Mucosa of descending colon (tissue), 3 donors: ENCODE results near the gene MPP2. TPM values are rescaled to one million over a fixed set of nuclear protein-coding genes. Genes with fewer than 3 reads are reported as not detected.

Experiments used
- ATAC-seq: fragments of 200-7000 bp; cut with Tn5 transposase; one replicate; pipeline ENCODE4 v1.9.1; 2020; ENCODE audit warnings: mild to moderate bottlenecking, moderate library complexity
- DNase-seq, 3 donors: peaks; one replicate each; pipeline ENCODE4 v3.0.0-alpha.2; 2020
- H3K36me3 ChIP-seq: fragments of 200-600 bp; one replicate; pipeline ENCODE4 v1.8.0; 2021; ENCODE audit warnings: low read depth, mild to moderate bottlenecking
- H3K4me1 ChIP-seq: fragments of 200-600 bp; one replicate; pipeline ENCODE4 v1.8.0; 2021; ENCODE audit warnings: low read depth, mild to moderate bottlenecking
- H3K4me3 ChIP-seq: fragments of 200-600 bp; one replicate; pipeline ENCODE4 v1.8.0; 2021; ENCODE audit warnings: mild to moderate bottlenecking
- H3K9me3 ChIP-seq: fragments of 200-600 bp; one replicate; pipeline ENCODE4 v1.8.0; 2021; ENCODE audit warnings: mild to moderate bottlenecking
- intact Hi-C, 2 donors: fragments of 100-400 bp; cut with DNase I in 1 of 2; cut with micrococcal nuclease in 1 of 2; formaldehyde crosslinking; loops; one replicate each; pipeline versions ENCODE4 v1.11.0 to v1.11.1; 2022; cut with DNase I, micrococcal nuclease
- total RNA-seq, 3 donors: library from RNA; stranded (reverse); fragmentation: NEBNext Ultra II Directional in 2 of 3; extraction: Animal tissue kit (Norgen Biotek cat#: 25700) in 2 of 3; gene quantifications; one replicate each; pipeline versions ENCODE4 v1.2.1 to v1.2.4, GENCODE V29; 2021 to 2023
- TF ChIP-seq, protein P1 (sequence below): fragments of 200-600 bp; IDR thresholded peaks from one replicate; pipeline ENCODE4 v1.8.0; 2022; ENCODE audit warnings: antibody characterized with exemption, mild to moderate bottlenecking
- donor health status: DM: no; HTN: no; CAD: no; lungs with moderate emphysema.
- donor health status: DM: no; HTN: no; CAD: no.
- donor health status: DM: no; HTN: yes; CAD: no.

Gene MPP2
- total RNA-seq, 3 donors from 2014 or later = 0.55 to 13.2 (median 1.1) TPM

DNA sequence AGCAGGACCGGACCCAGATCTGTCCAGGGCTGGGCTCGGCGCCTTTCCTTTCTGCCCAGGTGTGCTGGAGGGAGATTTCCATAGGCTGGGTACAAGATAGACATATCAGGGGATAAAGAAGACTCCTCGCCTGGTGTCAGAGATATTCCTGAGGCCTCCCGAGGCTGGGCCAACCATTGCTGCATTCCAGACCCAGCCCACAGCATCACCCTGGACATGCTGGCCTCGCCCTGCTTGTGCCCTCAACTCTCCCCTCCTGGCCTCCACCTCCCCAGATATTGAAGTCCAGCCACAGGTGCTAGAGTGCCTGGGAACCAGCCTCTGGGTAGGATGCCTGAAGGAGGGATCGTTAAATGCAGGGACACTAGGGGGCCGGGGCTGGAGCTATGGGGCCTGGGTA is 58.2 kb downstream of the MPP2 start:
- Histone ChIP-seq H3K36me3 (no peaks in the 10 kb centered on the region), H3K9me3 (no peaks in the 10 kb centered on the region), H3K4me1 (no peaks in the 10 kb centered on the region), H3K4me3 (no peak overlapping the region)
- TF ChIP-seq, protein P1, sequence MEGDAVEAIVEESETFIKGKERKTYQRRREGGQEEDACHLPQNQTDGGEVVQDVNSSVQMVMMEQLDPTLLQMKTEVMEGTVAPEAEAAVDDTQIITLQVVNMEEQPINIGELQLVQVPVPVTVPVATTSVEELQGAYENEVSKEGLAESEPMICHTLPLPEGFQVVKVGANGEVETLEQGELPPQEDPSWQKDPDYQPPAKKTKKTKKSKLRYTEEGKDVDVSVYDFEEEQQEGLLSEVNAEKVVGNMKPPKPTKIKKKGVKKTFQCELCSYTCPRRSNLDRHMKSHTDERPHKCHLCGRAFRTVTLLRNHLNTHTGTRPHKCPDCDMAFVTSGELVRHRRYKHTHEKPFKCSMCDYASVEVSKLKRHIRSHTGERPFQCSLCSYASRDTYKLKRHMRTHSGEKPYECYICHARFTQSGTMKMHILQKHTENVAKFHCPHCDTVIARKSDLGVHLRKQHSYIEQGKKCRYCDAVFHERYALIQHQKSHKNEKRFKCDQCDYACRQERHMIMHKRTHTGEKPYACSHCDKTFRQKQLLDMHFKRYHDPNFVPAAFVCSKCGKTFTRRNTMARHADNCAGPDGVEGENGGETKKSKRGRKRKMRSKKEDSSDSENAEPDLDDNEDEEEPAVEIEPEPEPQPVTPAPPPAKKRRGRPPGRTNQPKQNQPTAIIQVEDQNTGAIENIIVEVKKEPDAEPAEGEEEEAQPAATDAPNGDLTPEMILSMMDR = no peak
- intact Hi-C loops = no loop called here
- ATAC-seq (no peak), DNase-seq (no peak)

DNA sequence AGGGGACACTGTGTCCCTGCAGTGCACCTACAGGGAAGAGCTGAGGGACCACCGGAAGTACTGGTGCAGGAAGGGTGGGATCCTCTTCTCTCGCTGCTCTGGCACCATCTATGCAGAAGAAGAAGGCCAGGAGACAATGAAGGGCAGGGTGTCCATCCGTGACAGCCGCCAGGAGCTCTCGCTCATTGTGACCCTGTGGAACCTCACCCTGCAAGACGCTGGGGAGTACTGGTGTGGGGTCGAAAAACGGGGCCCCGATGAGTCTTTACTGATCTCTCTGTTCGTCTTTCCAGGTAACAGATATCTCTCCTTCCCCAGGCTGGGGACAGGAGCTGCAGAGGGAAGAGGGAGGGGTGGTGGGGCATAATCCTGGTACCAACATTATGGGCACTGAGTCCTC is 58.7 kb downstream of the MPP2 start:
- no peak overlapping the region for H3K4me3 ChIP-seq
- ATAC-seq (no peak), DNase-seq (no peak)
- no peaks in the 10 kb centered on the region for H3K9me3 ChIP-seq
- intact Hi-C loops = no loop called here
- TF ChIP-seq, protein P1 = no peak
- H3K36me3 ChIP-seq = no peaks in the 10 kb centered on the region
- no peaks in the 10 kb centered on the region for H3K4me1 ChIP-seq

DNA sequence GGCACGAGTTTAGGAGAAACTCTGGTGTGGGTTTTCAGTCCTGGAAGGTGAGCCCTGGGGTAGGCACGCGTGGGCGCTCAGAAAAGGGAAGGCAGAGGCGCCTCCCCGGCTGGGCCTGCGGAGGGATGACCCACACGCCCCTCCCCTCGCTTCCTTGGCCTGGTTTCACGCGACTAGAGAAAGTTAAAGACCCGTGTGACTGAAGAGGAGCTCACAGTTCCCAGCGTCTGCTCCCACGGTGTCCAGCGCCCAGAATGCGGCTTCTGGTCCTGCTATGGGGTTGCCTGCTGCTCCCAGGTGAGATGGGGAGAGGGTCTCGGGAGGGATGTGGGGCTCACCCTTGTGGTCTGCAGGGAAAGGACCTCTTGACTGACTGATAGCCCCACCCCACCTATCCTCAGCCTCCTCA is 60.4 kb downstream of the MPP2 start, which contains the start of gene CD300LG:
CD300LG (plus strand) TSS at position 214 of the 409 bp plus-strand sequence; CDS start at position 255, 41 bp downstream.
- H3K36me3 ChIP-seq = no peaks in the 10 kb centered on the region
- H3K4me3 ChIP-seq = no peak within 1 kb of the TSS
- no peaks in the 10 kb centered on the region for H3K9me3 ChIP-seq
- intact Hi-C loops = no loop called here
- H3K4me1 ChIP-seq = no peaks in the 10 kb centered on the region
- TF ChIP-seq, protein P1 = no peak
- ATAC-seq (no peak), DNase-seq (peak in 1 of 3 donors; percentile 11)

DNA sequence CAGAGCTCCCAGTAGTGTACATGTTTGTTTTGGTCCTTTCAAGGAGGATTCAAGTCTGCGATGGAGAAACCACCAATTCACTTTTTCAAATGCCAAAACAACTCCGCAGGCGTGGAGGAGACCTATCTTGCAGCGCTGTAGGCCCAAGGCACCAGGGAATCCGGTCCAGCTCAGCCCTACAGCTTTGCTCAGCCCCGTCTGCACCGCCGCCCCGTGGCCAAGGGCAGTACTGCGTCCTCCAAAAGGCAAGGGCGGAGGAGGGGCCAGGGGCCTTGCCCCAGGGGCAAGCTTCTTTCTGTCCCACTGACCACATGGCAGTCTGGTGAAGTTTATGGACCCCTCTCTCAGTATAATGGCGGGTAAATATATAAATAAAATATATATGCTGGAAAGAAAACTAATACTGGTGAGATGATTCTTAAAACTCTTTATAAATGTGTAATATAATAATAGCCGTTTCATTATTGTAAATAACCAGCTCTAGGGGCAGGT is 61.1 kb downstream of the MPP2 start:
- peak; percentile 99 for ATAC-seq
- Histone ChIP-seq H3K4me3 (no peak overlapping the region), H3K36me3 (no peaks in the 10 kb centered on the region), H3K4me1 (no peaks in the 10 kb centered on the region), H3K9me3 (no peaks in the 10 kb centered on the region)
- DNase-seq = peak; percentile 75 to 90 (median 87)
- intact Hi-C loops = no loop called here
- TF ChIP-seq, protein P1 = peak; percentile 97

DNA sequence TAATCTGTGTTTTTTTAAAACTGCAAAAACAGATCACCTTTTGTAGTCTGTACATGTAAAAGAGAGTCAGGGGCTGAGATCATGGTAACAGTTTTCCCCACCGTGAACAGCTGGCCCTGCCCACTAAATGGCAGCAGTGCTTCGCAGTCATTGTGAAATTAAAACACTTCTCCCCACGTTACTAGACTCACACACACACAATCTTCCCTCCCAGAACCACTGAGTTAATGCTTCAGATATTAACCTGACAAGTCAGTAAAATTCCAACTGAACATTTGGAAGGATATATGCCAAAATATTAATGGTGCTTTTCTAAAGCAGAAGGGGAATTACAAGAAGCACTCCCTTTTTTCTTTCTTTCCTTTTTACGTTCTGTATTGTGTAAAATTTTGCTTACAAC is 61.6 kb downstream of the MPP2 start:
- intact Hi-C loops = no loop called here
- H3K9me3 ChIP-seq = no peaks in the 10 kb centered on the region
- TF ChIP-seq, protein P1 = no peak
- no peak for DNase-seq
- ATAC-seq = no peak
- no peaks in the 10 kb centered on the region for H3K4me1 ChIP-seq
- H3K36me3 ChIP-seq = no peaks in the 10 kb centered on the region
- no peak overlapping the region for H3K4me3 ChIP-seq

DNA sequence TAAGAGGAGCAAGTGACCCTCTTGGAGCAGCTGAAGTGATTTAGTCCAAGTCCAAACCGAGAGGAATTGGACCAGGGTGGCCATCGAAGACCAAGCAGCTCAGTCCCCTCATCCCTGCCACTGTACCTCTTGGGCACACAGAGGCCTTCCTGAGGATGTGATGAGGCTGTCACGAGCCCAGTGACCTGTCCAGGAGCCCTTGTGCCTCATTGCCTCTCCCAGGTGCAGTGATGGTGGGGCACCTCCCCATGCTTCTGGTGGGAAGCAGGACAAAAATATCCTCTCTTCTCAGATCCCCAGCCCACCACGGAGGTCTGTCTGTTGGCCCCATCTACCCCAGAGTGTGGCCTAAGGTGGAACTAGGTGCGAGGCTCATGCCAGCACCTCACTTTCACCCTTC is 63.1 kb downstream of the MPP2 start:
- H3K9me3 ChIP-seq = no peaks in the 10 kb centered on the region
- peaks cover 5% of the 10 kb centered on the region for H3K4me1 ChIP-seq
- H3K4me3 ChIP-seq = no peak overlapping the region
- TF ChIP-seq, protein P1 = no peak
- H3K36me3 ChIP-seq = no peaks in the 10 kb centered on the region
- intact Hi-C loops = no loop called here
- DNase-seq (no peak), ATAC-seq (no peak)
